HEK293 (cell line): Measurements from ENCODE around the gene RBCK1.
A peak's percentile ranks its signal among the peaks of the same experiment; 100 is the strongest.

Experiments
- CTCF ChIA-PET: fragments of 350-600 bp; formaldehyde crosslinking; extraction: SDS; loops from one replicate; lab custom pipeline; 2021; ENCODE audit warnings: antibody characterized with exemption; lab: Yijun Ruan, JAX
- POLR2A ChIA-PET: fragments of 300-600 bp; formaldehyde crosslinking; extraction: SDS; loops from one replicate; lab custom pipeline; 2020; ENCODE audit warnings: antibody characterized with exemption, inconsistent platforms; lab: Yijun Ruan, JAX
- H3K27ac ChIP-seq: fragments of 200-500 bp; sonication (Bioruptor generic); 2 replicates; pipeline ENCODE4 v1.5.1; 2014; ENCODE audit warnings: low read depth, low read length, control low read depth, inconsistent platforms; ENCODE audit errors: extremely low read depth
- H3K36me3 ChIP-seq, 2 experiments: fragments of 200-500 bp in 1 of 2; sonication (Bioruptor generic) in 1 of 2; 1 replicate in 1 of 2; 2 replicates in 1 of 2; pipeline ENCODE4 v1.5.1; 2014 to 2017; ENCODE audit warnings: inconsistent platforms in 2 of 2, low read length in 2 of 2; ENCODE audit not compliant: control insufficient read depth in 2 of 2, insufficient read depth in 1 of 2
- H3K4me1 ChIP-seq: fragments of 200-500 bp; sonication (Bioruptor generic); 2 replicates; pipeline ENCODE4 v1.5.1; 2014; ENCODE audit warnings: mild to moderate bottlenecking, low read length, inconsistent platforms; ENCODE audit not compliant: control insufficient read depth, insufficient read depth
- H3K4me3 ChIP-seq: 2 replicates; pipeline ENCODE4 v1.5.1; 2011; ENCODE audit warnings: low read depth, mild to moderate bottlenecking, control low read depth, low read length, moderate library complexity
- H3K9me3 ChIP-seq: fragments of 200-500 bp; sonication (Bioruptor generic); 2 replicates; pipeline ENCODE4 v1.5.1; 2014; ENCODE audit warnings: low read depth, low read length, inconsistent platforms; ENCODE audit not compliant: control insufficient read depth, insufficient read depth
- BCL11B ChIP-seq: fragments of 450-650 bp; formaldehyde crosslinking; IDR thresholded peaks from 2 replicates; pipeline ENCODE4 v1.5.1; 2016; ENCODE audit warnings: low read depth, missing biosample characterization, missing genetic modification characterization
- CTCF ChIP-seq: fragments of 450-650 bp; formaldehyde crosslinking; IDR thresholded peaks from 2 replicates; pipeline ENCODE4 v1.5.1; 2016; ENCODE audit warnings: missing biosample characterization, missing genetic modification characterization
- HOXD13 ChIP-seq: sonication (generic); formaldehyde crosslinking; IDR thresholded peaks from 2 replicates; pipeline ENCODE4 v1.8.0; 2022; ENCODE audit warnings: missing genetic modification reagents, borderline replicate concordance
- KLF7 ChIP-seq: fragments of 450-650 bp; formaldehyde crosslinking; IDR thresholded peaks from 2 replicates; pipeline ENCODE4 v1.5.1; 2016; ENCODE audit warnings: missing biosample characterization, missing genetic modification characterization, borderline replicate concordance
- PRDM2 ChIP-seq: fragments of 450-650 bp; formaldehyde crosslinking; IDR thresholded peaks from 2 replicates; pipeline ENCODE4 v1.5.1; 2016; ENCODE audit warnings: missing biosample characterization, missing genetic modification characterization, borderline replicate concordance
- RBAK ChIP-seq: fragments of 450-650 bp; formaldehyde crosslinking; IDR thresholded peaks from 2 replicates; pipeline ENCODE4 v1.5.1; 2016; ENCODE audit warnings: missing biosample characterization, missing genetic modification characterization
- SALL2 ChIP-seq: fragments of 450-650 bp; formaldehyde crosslinking; IDR thresholded peaks from 2 replicates; pipeline ENCODE4 v1.5.0; 2017; ENCODE audit warnings: missing biosample characterization, mild to moderate bottlenecking, missing genetic modification characterization, borderline replicate concordance
- WT1 ChIP-seq: fragments of 450-650 bp; formaldehyde crosslinking; IDR thresholded peaks from 2 replicates; pipeline ENCODE4 v1.5.1; 2016; ENCODE audit warnings: missing biosample characterization, missing genetic modification characterization
- ZBTB20 ChIP-seq: fragments of 450-650 bp; formaldehyde crosslinking; IDR thresholded peaks from 2 replicates; pipeline ENCODE4 v1.5.1; 2016; ENCODE audit warnings: missing biosample characterization, missing genetic modification characterization
- ZFHX2 ChIP-seq: fragments of 450-650 bp; formaldehyde crosslinking; conservative IDR thresholded peaks from 2 replicates; pipeline ENCODE4 v1.5.1; 2016; ENCODE audit warnings: missing biosample characterization, missing genetic modification characterization
- ZFP69B ChIP-seq: fragments of 450-650 bp; formaldehyde crosslinking; IDR thresholded peaks from 2 replicates; pipeline ENCODE4 v1.5.1; 2016; ENCODE audit warnings: missing biosample characterization, missing genetic modification characterization
- ZIC2 ChIP-seq: fragments of 450-650 bp; formaldehyde crosslinking; IDR thresholded peaks from 2 replicates; pipeline ENCODE4 v1.5.1; 2016; ENCODE audit warnings: missing biosample characterization, missing genetic modification characterization
- ZNF121 ChIP-seq: fragments of 450-650 bp; formaldehyde crosslinking; IDR thresholded peaks from 2 replicates; pipeline ENCODE4 v1.5.1; 2016; ENCODE audit warnings: missing biosample characterization, missing genetic modification characterization
- ZNF18 ChIP-seq: fragments of 450-650 bp; formaldehyde crosslinking; IDR thresholded peaks from 2 replicates; pipeline ENCODE4 v1.5.1; 2016; ENCODE audit warnings: missing biosample characterization, missing genetic modification characterization
- ZNF221 ChIP-seq: fragments of 450-650 bp; formaldehyde crosslinking; IDR thresholded peaks from 2 replicates; pipeline ENCODE4 v1.5.1; 2017; ENCODE audit warnings: missing biosample characterization, missing genetic modification characterization, borderline replicate concordance
- ZNF335 ChIP-seq: fragments of 450-650 bp; formaldehyde crosslinking; conservative IDR thresholded peaks from 2 replicates; pipeline ENCODE4 v1.5.1; 2016; ENCODE audit warnings: missing biosample characterization, missing genetic modification characterization
- ZNF366 ChIP-seq: fragments of 450-650 bp; formaldehyde crosslinking; conservative IDR thresholded peaks from 2 replicates; pipeline ENCODE4 v1.5.1; 2016; ENCODE audit warnings: missing biosample characterization, missing genetic modification characterization
- ZNF596 ChIP-seq: fragments of 450-650 bp; IDR thresholded peaks from 2 replicates; pipeline ENCODE4 v1.5.0; 2018; ENCODE audit warnings: missing biosample characterization, mild to moderate bottlenecking, missing genetic modification characterization, moderate library complexity
- ZNF600 ChIP-seq: fragments of 450-650 bp; formaldehyde crosslinking; IDR thresholded peaks from 2 replicates; pipeline ENCODE4 v1.5.1; 2016; ENCODE audit warnings: missing biosample characterization, missing genetic modification characterization
- ZNF692 ChIP-seq: fragments of 450-650 bp; formaldehyde crosslinking; IDR thresholded peaks from 2 replicates; pipeline ENCODE4 v1.5.1; 2016; ENCODE audit warnings: missing biosample characterization, missing genetic modification characterization
- ZSCAN4 ChIP-seq: fragments of 450-650 bp; formaldehyde crosslinking; IDR thresholded peaks from 2 replicates; pipeline ENCODE4 v1.5.1; 2017; ENCODE audit warnings: missing biosample characterization, missing genetic modification characterization
- TF ChIP-seq, protein P1 (sequence below): fragments of 450-650 bp; formaldehyde crosslinking; IDR thresholded peaks from 2 replicates; pipeline ENCODE4 v1.5.1; 2016; ENCODE audit warnings: missing biosample characterization, missing genetic modification characterization

RBCK1 gene

DNA sequence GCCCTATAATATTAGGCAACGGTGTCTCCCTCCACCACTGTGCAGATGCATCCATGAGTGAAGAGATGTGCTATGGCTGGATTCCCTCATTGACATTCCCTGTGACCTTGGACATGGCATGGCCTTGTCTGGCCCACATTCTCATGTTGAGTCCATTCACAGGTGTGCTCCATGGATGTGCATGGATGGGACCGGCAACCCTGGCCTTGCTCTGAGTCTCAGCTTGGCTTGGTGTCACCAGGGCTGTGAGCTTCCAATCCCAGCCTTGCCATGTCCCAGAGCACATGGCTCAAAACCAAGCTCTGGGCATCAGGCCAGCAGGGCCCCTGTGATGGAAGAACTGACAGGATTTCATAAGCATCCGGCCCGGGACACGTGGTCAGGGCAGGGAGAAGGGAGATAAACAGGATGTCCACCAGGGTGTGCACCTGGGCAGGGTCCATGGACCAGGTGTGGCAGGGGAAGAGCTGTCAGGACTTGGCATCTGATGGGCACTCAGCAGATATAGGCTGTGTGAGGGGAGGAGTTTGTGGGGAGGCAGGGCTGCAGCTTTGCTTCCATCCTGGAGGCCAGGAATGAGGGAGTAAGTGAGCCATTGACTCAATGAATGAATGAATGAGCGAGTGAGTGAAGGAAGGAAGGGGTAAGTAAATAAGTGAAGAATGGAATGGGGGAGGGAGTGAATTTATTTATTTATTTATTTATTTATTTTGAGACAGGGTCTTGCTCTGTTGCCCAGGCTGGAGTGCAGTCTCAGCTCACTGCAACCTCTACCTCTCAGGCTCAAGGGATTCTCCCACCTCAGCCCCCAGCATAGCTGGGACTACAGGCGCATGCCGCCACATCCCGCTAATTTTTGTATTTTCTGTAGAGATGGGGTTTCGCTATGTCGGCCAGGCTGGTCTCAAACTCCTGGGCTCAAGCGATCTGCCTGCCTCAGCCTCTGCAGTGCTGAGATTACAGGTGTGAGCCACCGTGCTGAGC lies 45.5 kb upstream of the RBCK1 start:
- CTCF ChIA-PET = interaction anchor here (0.5 to 4.8 kb wide), 27 partner anchors 9 to 1742 kb away, joined by 3 to 48 read pairs (median 4); partner anchors contain the start of genes TBC1D20 and TRIB3
- no peak overlapping the region for H3K4me3 ChIP-seq
- no peaks in the 10 kb centered on the region; the same call in 1 of the 2 replicates for H3K4me1 ChIP-seq
- POLR2A ChIA-PET = interaction anchor here (0.6 to 3.1 kb wide), 12 partner anchors 8 to 181 kb away, joined by 3 to 23 read pairs (median 5); partner anchors contain the start of genes CSNK2A1, NRSN2, RBCK1 and TRIB3
- peak overlapping the region; percentile 16; the same call in 1 of the 2 replicates for H3K27ac ChIP-seq
- no peaks in the 10 kb centered on the region for H3K9me3 ChIP-seq
- H3K36me3 ChIP-seq = no peaks in the 10 kb centered on the region; a peak in 1 of 3 replicates
- TF ChIP-seq ZNF221 (no peak), WT1 (tag by site-specific recombination) (no peak), ZIC2 (tag by site-specific recombination) (no peak), CTCF (tag by site-specific recombination) (peak; percentile 92), RBAK (tag by site-specific recombination) (no peak), ZNF600 (tag by site-specific recombination) (peak; percentile 80), ZNF596 (tag by site-specific recombination) (no peak), ZNF121 (tag by site-specific recombination) (peak; percentile 92), KLF7 (tag by site-specific recombination) (no peak), ZNF366 (tag by site-specific recombination) (peak; percentile 89), ZNF335 (tag by site-specific recombination) (peak; percentile 57), ZSCAN4 (peak; percentile 72; the same call in 1 of the 2 replicates), SALL2 (tag by site-specific recombination) (no peak), ZNF692 (tag by site-specific recombination) (peak; percentile 92), PRDM2 (tag by site-specific recombination) (no peak), ZFHX2 (tag by site-specific recombination) (no peak), BCL11B (no peak), HOXD13 (CRISPR knock-in tag) (peak; percentile 99), ZNF18 (tag by site-specific recombination) (no peak), ZBTB20 (peak; percentile 89), ZFP69B (peak; percentile 1; the same call in 1 of the 2 replicates)
- TF ChIP-seq, protein P1, sequence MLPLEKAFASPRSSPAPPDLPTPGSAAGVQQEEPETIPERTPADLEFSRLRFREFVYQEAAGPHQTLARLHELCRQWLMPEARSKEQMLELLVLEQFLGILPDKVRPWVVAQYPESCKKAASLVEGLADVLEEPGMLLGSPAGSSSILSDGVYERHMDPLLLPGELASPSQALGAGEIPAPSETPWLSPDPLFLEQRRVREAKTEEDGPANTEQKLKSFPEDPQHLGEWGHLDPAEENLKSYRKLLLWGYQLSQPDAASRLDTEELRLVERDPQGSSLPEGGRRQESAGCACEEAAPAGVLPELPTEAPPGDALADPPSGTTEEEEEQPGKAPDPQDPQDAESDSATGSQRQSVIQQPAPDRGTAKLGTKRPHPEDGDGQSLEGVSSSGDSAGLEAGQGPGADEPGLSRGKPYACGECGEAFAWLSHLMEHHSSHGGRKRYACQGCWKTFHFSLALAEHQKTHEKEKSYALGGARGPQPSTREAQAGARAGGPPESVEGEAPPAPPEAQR (tag by site-specific recombination) = 0 out of 2 replicates have a peak, but pooled peaks have one; percentile 23
